Astrocyte of the cerebellum (primary cell): ENCODE results near the gene C4orf17.
A peak's percentile ranks its signal among the peaks of the same experiment; 100 is the strongest.

Source experiments
- DNase-seq: peaks from one replicate; pipeline ENCODE4 v3.0.0-alpha.2; 2011; ENCODE audit warnings: low read depth
- H3K4me3 ChIP-seq: 2 replicates; pipeline ENCODE4 v1.5.1; 2011; ENCODE audit warnings: mild to moderate bottlenecking, low read depth, low read length, moderate library complexity
- CTCF ChIP-seq: IDR thresholded peaks from 2 replicates; pipeline ENCODE4 v1.5.1; 2012; ENCODE audit warnings: low read length, low read depth, moderate library complexity, mild to moderate bottlenecking; ENCODE audit errors: missing control alignments
- in situ Hi-C: cut with HindIII; loops from 2 replicates; pipeline ENCODE4 v1.10.0; 2017; ENCODE audit warnings: low sequenced_read_pairs

The C4orf17 gene

GRCh38 chr4:99563310-99564186 is 52.7 kb downstream of the C4orf17 start, which contains the start of gene TRMT10A:
TSS of gene TRMT10A (minus strand) at chr4:99564039. CDS start at chr4:99559338, 4,701 bp downstream.
- in situ Hi-C loops: no loop called here
- peak within 1 kb of the TSS; percentile 78 for H3K4me3 ChIP-seq
- TF ChIP-seq CTCF: no peak
- peak; percentile 97 for DNase-seq

- TF ChIP-seq CTCF: no peak
- in situ Hi-C loops: no loop called here
- no peak overlapping the region for H3K4me3 ChIP-seq
- DNase-seq: no peak
These were observed 54.1 kb downstream of the C4orf17 start for GRCh38 chr4:99564921-99565320.

GRCh38 chr4:99571883-99572282 is 61.1 kb downstream of the C4orf17 start:
- TF ChIP-seq CTCF: no peak

GRCh38 chr4:99572527-99573240 is 61.9 kb downstream of the C4orf17 start:
- in situ Hi-C loops: no loop called here
- TF ChIP-seq CTCF: no peak
- DNase-seq: no peak
- H3K4me3 ChIP-seq: no peak overlapping the region

More at GRCh38 chr4:99571883-99572282, 61.1 kb downstream of the C4orf17 start:
- in situ Hi-C loops: no loop called here
- H3K4me3 ChIP-seq: no peak overlapping the region
- DNase-seq: no peak

GRCh38 chr4:99573735-99574368 is 63.0 kb downstream of the C4orf17 start:
- no peak for DNase-seq
- no peak for TF ChIP-seq CTCF
- no peak overlapping the region for H3K4me3 ChIP-seq
- in situ Hi-C loops: no loop called here
